SU-DHL-6 (cell line): ENCODE results near the gene PARP12.

Source experiments
- H2AFZ ChIP-seq: fragments of 200-600 bp; sonication (generic); 2 replicates; pipeline ENCODE4 v1.6.1; 2014; ENCODE audit warnings: low read depth, mild to moderate bottlenecking, moderate library complexity, mixed read lengths, antibody characterized with exemption, low read length; ENCODE audit not compliant: severe bottlenecking
- H3F3A ChIP-seq: fragments of 200-600 bp; shearing (Covaris generic); 2 replicates; pipeline ENCODE4 v1.6.0; 2016; ENCODE audit warnings: antibody characterized with exemption, mild to moderate bottlenecking; ENCODE audit not compliant: insufficient read depth
- H3K27ac ChIP-seq: fragments of 200-600 bp; sonication (generic); 2 replicates; pipeline ENCODE4 v1.5.1; 2016; ENCODE audit warnings: low read depth, mild to moderate bottlenecking, low read length, moderate library complexity, mixed read lengths
- H3K27me3 ChIP-seq: fragments of 200-600 bp; sonication (generic), shearing (Covaris generic); 2 replicates; pipeline ENCODE4 v1.6.0; 2014; ENCODE audit warnings: mild to moderate bottlenecking, low read length
- H3K36me3 ChIP-seq: fragments of 200-600 bp; sonication (generic); 2 replicates; pipeline ENCODE4 v1.6.1; 2014; ENCODE audit warnings: mild to moderate bottlenecking, low read length, mixed read lengths
- H3K4me2 ChIP-seq: fragments of 300-600, 200-600 bp; shearing (Covaris generic), sonication (generic); 2 replicates; pipeline ENCODE4 v1.6.0; 2014; ENCODE audit warnings: low read length, low read depth, mild to moderate bottlenecking; ENCODE audit not compliant: poor library complexity, severe bottlenecking
- H3K4me3 ChIP-seq: fragments of 200-600 bp; sonication (generic); 2 replicates; pipeline ENCODE4 v1.5.1; 2014; ENCODE audit warnings: antibody characterized with exemption, low read length, mild to moderate bottlenecking, mixed read lengths; ENCODE audit not compliant: insufficient read depth, poor library complexity, severe bottlenecking
- H3K79me2 ChIP-seq: fragments of 200-600 bp; sonication (generic); 2 replicates; pipeline ENCODE4 v1.6.1; 2014; ENCODE audit warnings: mild to moderate bottlenecking, low read length, moderate library complexity; ENCODE audit not compliant: insufficient read depth
- H3K9ac ChIP-seq: fragments of 200-600 bp; sonication (generic); 2 replicates; pipeline ENCODE4 v1.7.0; 2014; ENCODE audit warnings: mild to moderate bottlenecking, low read length
- H3K9me2 ChIP-seq: fragments of 200-600 bp; sonication (generic); replicated peaks from 2 replicates; pipeline ENCODE4 v1.6.1; 2014; ENCODE audit warnings: low read length; ENCODE audit not compliant: insufficient read depth
- H3K9me3 ChIP-seq: fragments of 200-600 bp; sonication (generic); 2 replicates; pipeline ENCODE4 v1.6.1; 2014; ENCODE audit warnings: low read length, mixed read lengths; ENCODE audit not compliant: insufficient read depth
- H4K20me1 ChIP-seq: fragments of 200-600 bp; sonication (generic); 2 replicates; pipeline ENCODE4 v1.6.1; 2014; ENCODE audit warnings: low read depth, mild to moderate bottlenecking, antibody characterized with exemption, low read length, moderate library complexity, mixed read lengths
- CTCF ChIP-seq: fragments of 200-600 bp; sonication (generic); IDR thresholded peaks from one replicate; pipeline ENCODE4 v1.5.1; 2017; ENCODE audit warnings: antibody characterized with exemption, mild to moderate bottlenecking, low read length, moderate library complexity; ENCODE audit not compliant: insufficient read depth, poor library complexity, severe bottlenecking
- EZH2phosphoT487 ChIP-seq: fragments of 200-600 bp; sonication (generic), shearing (Covaris generic); conservative IDR thresholded peaks from 2 replicates; pipeline ENCODE4 v1.6.1; 2018; ENCODE audit warnings: mild to moderate bottlenecking, antibody characterized with exemption, low read length, moderate library complexity, mixed read lengths

The PARP12 gene

GRCh38 chr7:139974179-139974811 lies 88.5 kb downstream of the PARP12 start:
- Histone ChIP-seq H3K4me3 (no peak overlapping the region), H2AFZ (no peak overlapping the region), H3K36me3 (no peaks in the 10 kb centered on the region), H3K4me2 (no peak overlapping the region), H3F3A (no peaks in the 10 kb centered on the region), H3K79me2 (no peaks in the 10 kb centered on the region), H3K9me2 (no peaks in the 10 kb centered on the region), H3K27me3 (no peaks in the 10 kb centered on the region), H3K9me3 (no peaks in the 10 kb centered on the region), H3K9ac (no peak overlapping the region), H3K27ac (no peak overlapping the region), H4K20me1 (no peaks in the 10 kb centered on the region)
- TF ChIP-seq CTCF (no peak), EZH2phosphoT487 (no peak)
